Measurements from ENCODE around the gene DDX23. TPM values are rescaled to one million over a fixed set of nuclear protein-coding genes. Genes with fewer than 3 reads are reported as not detected.

DDX23 gene
- polyA plus RNA-seq, 1 of the 3 experiments (the other 2 are of a cell fraction), result 50.4 TPM

GRCh38 chr12:48814262-48815125, 37.5 kb downstream of the DDX23 start (continued):
- peak; percentile 36; the same call in 1 of the 2 replicates for TF ChIP-seq TAF1 (IDR thresholded peaks at IDR 0.05; ENCODE audit: borderline replicate concordance, low read depth, low read length)
- TF ChIP-seq, protein P1, sequence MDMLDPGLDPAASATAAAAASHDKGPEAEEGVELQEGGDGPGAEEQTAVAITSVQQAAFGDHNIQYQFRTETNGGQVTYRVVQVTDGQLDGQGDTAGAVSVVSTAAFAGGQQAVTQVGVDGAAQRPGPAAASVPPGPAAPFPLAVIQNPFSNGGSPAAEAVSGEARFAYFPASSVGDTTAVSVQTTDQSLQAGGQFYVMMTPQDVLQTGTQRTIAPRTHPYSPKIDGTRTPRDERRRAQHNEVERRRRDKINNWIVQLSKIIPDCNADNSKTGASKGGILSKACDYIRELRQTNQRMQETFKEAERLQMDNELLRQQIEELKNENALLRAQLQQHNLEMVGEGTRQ (IDR thresholded peaks at IDR 0.05; ENCODE audit: borderline replicate concordance, low read depth, low read length), result no peak
- TF ChIP-seq RFX5 (IDR thresholded peaks at IDR 0.05; ENCODE audit: low read length), result no peak
- TF ChIP-seq YY1 (IDR thresholded peaks at IDR 0.05; ENCODE audit: low read depth), result 0 out of 2 replicates have a peak, but pooled peaks have one; percentile 58
- no peak for TF ChIP-seq ZBTB33 (IDR thresholded peaks at IDR 0.05; ENCODE audit: borderline replicate concordance, low read depth)
- TF ChIP-seq GABPA (IDR thresholded peaks at IDR 0.05; ENCODE audit: low read depth), result peak; percentile 37; the same call in 1 of the 2 replicates
- no peak for TF ChIP-seq POLR2AphosphoS5 (IDR thresholded peaks at IDR 0.05; ENCODE audit: low read depth, low read length)
- TF ChIP-seq FOXJ3 (CRISPR knock-in tag; IDR thresholded peaks at IDR 0.05), result no peak
- peak; percentile 41 for TF ChIP-seq SMC3 (IDR thresholded peaks at IDR 0.05; ENCODE audit: low read depth, low read length)

DNA sequence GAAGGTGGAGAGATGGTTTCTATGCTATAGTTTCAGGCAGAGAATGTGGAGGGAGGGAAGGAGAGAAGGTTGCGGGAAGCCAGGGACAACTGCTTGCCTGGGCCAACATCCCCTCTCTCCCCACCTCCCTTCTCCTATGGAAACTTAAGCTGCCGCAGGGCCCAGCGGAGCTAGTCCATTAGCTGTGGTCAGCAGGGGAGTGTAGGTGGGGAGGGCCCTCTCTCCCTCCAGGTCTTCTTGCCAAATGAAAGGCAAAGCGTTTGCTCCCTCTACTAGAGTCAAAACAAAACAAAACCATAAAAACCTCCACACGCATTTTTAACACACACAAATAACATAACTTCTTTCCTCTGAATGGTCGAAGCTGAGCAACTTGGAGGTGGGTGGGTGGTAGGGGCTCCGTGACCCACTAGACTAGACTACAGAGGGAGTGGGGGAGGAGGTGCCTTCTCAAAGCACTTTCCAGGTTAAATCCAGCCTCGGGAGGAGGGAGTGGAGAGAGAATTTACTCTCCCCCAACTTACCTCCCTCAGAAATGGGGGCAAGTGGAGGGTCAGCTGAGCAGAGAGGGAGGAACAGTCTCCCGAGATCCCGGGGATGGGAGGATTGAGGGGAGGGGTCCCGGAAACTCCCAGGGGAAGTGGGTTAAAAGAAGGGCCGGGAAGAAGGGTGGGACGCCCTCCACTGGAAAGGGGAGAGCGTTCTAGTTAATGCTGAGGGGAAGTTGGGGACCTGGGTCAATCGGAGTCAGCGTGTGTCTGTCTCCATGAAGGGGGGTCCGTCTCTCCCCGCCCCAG, 38.3 kb downstream of the DDX23 start:
- Histone ChIP-seq H3K9ac (peak overlapping the region; percentile 76), H3K9me3 (no peaks in the 10 kb centered on the region), H2AFZ (ENCODE audit: low read depth) (peak overlapping the region; percentile 96; the same call in 1 of the 2 replicates), H3K36me3 (replicated peaks in 1 of 2; ENCODE audit: control insufficient read depth in 1 of 2, insufficient read depth in 2 of 2, low read length in 1 of 2) (no peaks in the 10 kb centered on the region), H3K27ac (ENCODE audit: low read depth in 2 of 2, low read length in 1 of 2) (no peak overlapping the region; a peak in 1 of 4 replicates), H3F3A (replicated peaks; ENCODE audit: insufficient read depth) (peaks cover 6% of the 10 kb centered on the region), H3K4me2 (peak overlapping the region; percentile 97), H3K79me2 (ENCODE audit: insufficient read depth) (peaks cover 12% of the 10 kb centered on the region), H3K9me2 (no peaks in the 10 kb centered on the region), H3K27me3 (ENCODE audit: insufficient read depth) (no peaks in the 10 kb centered on the region), H3K4me1 (ENCODE audit: control insufficient read depth in 1 of 2, insufficient read depth in 2 of 2, low read depth in 1 of 2, low read length in 1 of 2) (peaks cover 18 to 31% of the 10 kb centered on the region in 2 experiments; a peak in 3 of 4 replicates), H4K20me1 (ENCODE audit: insufficient read depth) (no peaks in the 10 kb centered on the region), H3K4me3 (ENCODE audit: low read depth in 2 of 2, low read length in 1 of 2) (peak overlapping the region; percentile 68 to 75)
- 82% methylated on average over 18 of the region's 18 CpGs for WGBS (ENCODE audit: low lambda C conversion rate)
- ChIA-PET POLR2A (interaction anchor here (1.3 kb wide), 1 partner anchor 16 kb away, joined by 5 read pairs; no protein-coding TSS in a partner anchor), CTCF (interaction anchor here (0.6 to 6.9 kb wide), 20 partner anchors 9 to 144 kb away, joined by 3 to 118 read pairs (median 6); partner anchors contain the start of genes ADCY6, ARF3, DDX23 and KANSL2)
- DNase-seq, result no peak
- TF ChIP-seq FOSL2 (IDR thresholded peaks at IDR 0.05; ENCODE audit: borderline replicate concordance, low read depth) (no peak), POLR2AphosphoS5 (IDR thresholded peaks at IDR 0.05; ENCODE audit: low read depth, low read length) (no peak), FOXJ3 (CRISPR knock-in tag; IDR thresholded peaks at IDR 0.05) (no peak), ZBTB33 (IDR thresholded peaks at IDR 0.05; ENCODE audit: borderline replicate concordance, low read depth) (no peak), ELF1 (IDR thresholded peaks at IDR 0.05) (no peak), TCF12 (IDR thresholded peaks at IDR 0.05) (no peak), RXRA (IDR thresholded peaks at IDR 0.05; ENCODE audit: borderline replicate concordance, low read depth) (no peak), NRF1 (IDR thresholded peaks at IDR 0.05; ENCODE audit: low read depth, low read length) (no peak), RCOR1 (IDR thresholded peaks at IDR 0.05; ENCODE audit: low read length) (no peak), JUND (IDR thresholded peaks at IDR 0.05) (no peak), TAF1 (IDR thresholded peaks at IDR 0.05; ENCODE audit: borderline replicate concordance, low read depth, low read length) (no peak), GATA2 (CRISPR knock-in tag; IDR thresholded peaks at IDR 0.05) (no peak), MEF2A (IDR thresholded peaks at IDR 0.05; ENCODE audit: borderline replicate concordance, low read depth) (no peak), SMC3 (IDR thresholded peaks at IDR 0.05; ENCODE audit: low read depth, low read length) (no peak)
- TF ChIP-seq, protein P1 (IDR thresholded peaks at IDR 0.05; ENCODE audit: borderline replicate concordance, low read depth, low read length), result no peak
- TF ChIP-seq, protein P2, sequence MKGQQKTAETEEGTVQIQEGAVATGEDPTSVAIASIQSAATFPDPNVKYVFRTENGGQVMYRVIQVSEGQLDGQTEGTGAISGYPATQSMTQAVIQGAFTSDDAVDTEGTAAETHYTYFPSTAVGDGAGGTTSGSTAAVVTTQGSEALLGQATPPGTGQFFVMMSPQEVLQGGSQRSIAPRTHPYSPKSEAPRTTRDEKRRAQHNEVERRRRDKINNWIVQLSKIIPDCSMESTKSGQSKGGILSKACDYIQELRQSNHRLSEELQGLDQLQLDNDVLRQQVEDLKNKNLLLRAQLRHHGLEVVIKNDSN (IDR thresholded peaks at IDR 0.05; ENCODE audit: borderline replicate concordance, low read depth), result no peak

Measured in SK-N-SH (cell line).